Right lobe of liver (tissue), 4 donors: Measurements from ENCODE around the gene VKORC1L1.

Experiments used
- POLR2A ChIP-seq: fragments of 450-650 bp; IDR thresholded peaks from one replicate; pipeline ENCODE4 v1.6.1; 2017; ENCODE audit warnings: antibody characterized with exemption, mild to moderate bottlenecking
- TF ChIP-seq, protein P1 (sequence below), 4 donors: fragments of 200-600 bp in 3 of 4; fragments of 450-650 bp in 1 of 4; IDR thresholded peaks; one replicate each; pipeline versions ENCODE4 v1.5.1 to v1.8.0; 2016 to 2022; ENCODE audit warnings: antibody characterized with exemption in 4 of 4, mild to moderate bottlenecking in 2 of 4
- donor health status: DM: no; HTN: no; CAD: no.
- donor health status: DM: no; HTN: no; CAD: no.
- donor health status: DM: no; HTN: yes; CAD: no.

DNA sequence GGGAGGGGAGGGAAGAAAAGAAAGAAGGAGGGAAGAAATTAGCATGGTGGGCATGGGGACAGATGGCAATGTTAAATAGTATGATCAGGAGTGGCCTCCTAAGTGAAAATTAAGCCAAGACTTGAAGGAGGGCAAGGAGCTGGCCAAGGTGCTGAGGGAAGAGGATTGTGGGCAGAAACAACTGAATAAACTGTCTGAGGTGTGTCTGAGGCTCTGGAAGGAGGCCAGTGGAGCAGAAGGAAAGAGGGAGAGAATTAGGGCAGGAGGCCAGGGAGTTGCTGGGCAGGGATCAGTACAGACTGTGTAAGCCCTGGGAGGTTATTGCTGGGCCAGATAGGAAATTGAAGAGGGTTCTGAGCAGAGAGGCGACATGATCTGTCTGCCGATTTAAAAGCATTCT lies 40.6 kb upstream of the VKORC1L1 start:
- TF ChIP-seq, protein P1, sequence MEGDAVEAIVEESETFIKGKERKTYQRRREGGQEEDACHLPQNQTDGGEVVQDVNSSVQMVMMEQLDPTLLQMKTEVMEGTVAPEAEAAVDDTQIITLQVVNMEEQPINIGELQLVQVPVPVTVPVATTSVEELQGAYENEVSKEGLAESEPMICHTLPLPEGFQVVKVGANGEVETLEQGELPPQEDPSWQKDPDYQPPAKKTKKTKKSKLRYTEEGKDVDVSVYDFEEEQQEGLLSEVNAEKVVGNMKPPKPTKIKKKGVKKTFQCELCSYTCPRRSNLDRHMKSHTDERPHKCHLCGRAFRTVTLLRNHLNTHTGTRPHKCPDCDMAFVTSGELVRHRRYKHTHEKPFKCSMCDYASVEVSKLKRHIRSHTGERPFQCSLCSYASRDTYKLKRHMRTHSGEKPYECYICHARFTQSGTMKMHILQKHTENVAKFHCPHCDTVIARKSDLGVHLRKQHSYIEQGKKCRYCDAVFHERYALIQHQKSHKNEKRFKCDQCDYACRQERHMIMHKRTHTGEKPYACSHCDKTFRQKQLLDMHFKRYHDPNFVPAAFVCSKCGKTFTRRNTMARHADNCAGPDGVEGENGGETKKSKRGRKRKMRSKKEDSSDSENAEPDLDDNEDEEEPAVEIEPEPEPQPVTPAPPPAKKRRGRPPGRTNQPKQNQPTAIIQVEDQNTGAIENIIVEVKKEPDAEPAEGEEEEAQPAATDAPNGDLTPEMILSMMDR (IDR thresholded peaks at IDR 0.05) = no peak
- TF ChIP-seq POLR2A = no peak
